Trophoblast cell (in vitro differentiated cells and primary cell): Measurements from ENCODE around the gene SKAP1.

Source experiments
- DNase-seq, 2 donors: peaks; one replicate each; pipeline ENCODE4 v3.0.0-alpha.2; 2016
- H2AFZ ChIP-seq: 2 replicates; pipeline ENCODE4 v1.6.1; 2013; ENCODE audit warnings: low read length, moderate library complexity, mild to moderate bottlenecking; ENCODE audit not compliant: insufficient read depth, poor library complexity
- H2AK5ac ChIP-seq: 2 replicates; pipeline ENCODE4 v1.6.1; 2013; ENCODE audit warnings: mild to moderate bottlenecking, low read length
- H2BK120ac ChIP-seq: 2 replicates; pipeline ENCODE4 v1.6.1; 2013; ENCODE audit warnings: low read length, mild to moderate bottlenecking, moderate library complexity; ENCODE audit not compliant: insufficient read depth, poor library complexity
- H2BK12ac ChIP-seq: 2 replicates; pipeline ENCODE4 v1.6.1; 2013; ENCODE audit warnings: mild to moderate bottlenecking, low read length, moderate library complexity
- H2BK5ac ChIP-seq: 2 replicates; pipeline ENCODE4 v1.6.1; 2013; ENCODE audit warnings: low read length, low read depth, moderate library complexity, mild to moderate bottlenecking; ENCODE audit not compliant: poor library complexity
- H3K14ac ChIP-seq: 2 replicates; pipeline ENCODE4 v1.6.1; 2013; ENCODE audit warnings: mild to moderate bottlenecking, low read length
- H3K18ac ChIP-seq: 2 replicates; pipeline ENCODE4 v1.6.1; 2013; ENCODE audit warnings: mild to moderate bottlenecking, low read length
- H3K23ac ChIP-seq: 2 replicates; pipeline ENCODE4 v1.6.1; 2013; ENCODE audit warnings: low read length
- H3K27ac ChIP-seq: 2 replicates; pipeline ENCODE4 v1.5.1; 2013; ENCODE audit warnings: low read depth, mild to moderate bottlenecking, inconsistent platforms, low read length, moderate library complexity
- H3K27me3 ChIP-seq: 2 replicates; pipeline ENCODE4 v1.6.1; 2013; ENCODE audit warnings: inconsistent platforms, mild to moderate bottlenecking, low read length, moderate library complexity; ENCODE audit not compliant: insufficient read depth
- H3K36me3 ChIP-seq, 2 experiments: 1 replicate in 1 of 2; 2 replicates in 1 of 2; pipeline ENCODE4 v1.6.1; 2013; ENCODE audit warnings: low read length in 2 of 2, mild to moderate bottlenecking in 2 of 2, moderate library complexity in 1 of 2; ENCODE audit not compliant: insufficient read depth in 2 of 2, control insufficient read depth in 1 of 2
- H3K4ac ChIP-seq: 2 replicates; pipeline ENCODE4 v1.6.1; 2013; ENCODE audit warnings: low read depth, mild to moderate bottlenecking, low read length, moderate library complexity
- H3K4me1 ChIP-seq, 2 experiments: 1 replicate in 1 of 2; 2 replicates in 1 of 2; pipeline ENCODE4 v1.6.1; 2013; ENCODE audit warnings: low read length in 2 of 2, mild to moderate bottlenecking in 2 of 2, moderate library complexity in 1 of 2; ENCODE audit not compliant: insufficient read depth in 2 of 2, control insufficient read depth in 1 of 2
- H3K4me2 ChIP-seq: 2 replicates; pipeline ENCODE4 v1.6.1; 2013; ENCODE audit warnings: inconsistent platforms, mild to moderate bottlenecking, low read length, moderate library complexity
- H3K4me3 ChIP-seq: 2 replicates; pipeline ENCODE4 v1.5.1; 2013; ENCODE audit warnings: mild to moderate bottlenecking, low read depth, low read length, inconsistent platforms
- H3K79me1 ChIP-seq: one replicate; pipeline ENCODE4 v1.6.1; 2013; ENCODE audit warnings: low read length
- H3K79me2 ChIP-seq: 2 replicates; pipeline ENCODE4 v1.6.1; 2013; ENCODE audit warnings: low read length, mild to moderate bottlenecking; ENCODE audit not compliant: control insufficient read depth, insufficient read depth, poor library complexity
- H3K9ac ChIP-seq: 2 replicates; pipeline ENCODE4 v1.6.1; 2013; ENCODE audit warnings: mild to moderate bottlenecking, low read length
- H3K9me3 ChIP-seq: 2 replicates; pipeline ENCODE4 v1.6.1; 2013; ENCODE audit warnings: low read depth, mild to moderate bottlenecking, control low read depth, inconsistent platforms, low read length; ENCODE audit not compliant: insufficient read depth
- H4K12ac ChIP-seq: 2 replicates; pipeline ENCODE4 v1.6.1; 2013; ENCODE audit warnings: low read depth, mild to moderate bottlenecking, low read length, moderate library complexity
- H4K8ac ChIP-seq: 2 replicates; pipeline ENCODE4 v1.6.1; 2013; ENCODE audit warnings: low read depth, mild to moderate bottlenecking, low read length, moderate library complexity
- H4K91ac ChIP-seq: one replicate; pipeline ENCODE4 v1.6.1; 2013; ENCODE audit warnings: low read depth, mild to moderate bottlenecking, low read length, moderate library complexity
- WGBS: extraction: QIAGEN DNeasy Blood & Tissue Kit; methylation state at CpG from one replicate; pipeline ENCODE4 v1.1.7; 2013; ENCODE audit warnings: missing lambda C conversion rate; ENCODE audit not compliant: insufficient read length, insufficient coverage; ENCODE audit errors: extremely low coverage; 5-methylcytosine and 5-hydroxymethylcytosine counted together

Gene SKAP1

DNA sequence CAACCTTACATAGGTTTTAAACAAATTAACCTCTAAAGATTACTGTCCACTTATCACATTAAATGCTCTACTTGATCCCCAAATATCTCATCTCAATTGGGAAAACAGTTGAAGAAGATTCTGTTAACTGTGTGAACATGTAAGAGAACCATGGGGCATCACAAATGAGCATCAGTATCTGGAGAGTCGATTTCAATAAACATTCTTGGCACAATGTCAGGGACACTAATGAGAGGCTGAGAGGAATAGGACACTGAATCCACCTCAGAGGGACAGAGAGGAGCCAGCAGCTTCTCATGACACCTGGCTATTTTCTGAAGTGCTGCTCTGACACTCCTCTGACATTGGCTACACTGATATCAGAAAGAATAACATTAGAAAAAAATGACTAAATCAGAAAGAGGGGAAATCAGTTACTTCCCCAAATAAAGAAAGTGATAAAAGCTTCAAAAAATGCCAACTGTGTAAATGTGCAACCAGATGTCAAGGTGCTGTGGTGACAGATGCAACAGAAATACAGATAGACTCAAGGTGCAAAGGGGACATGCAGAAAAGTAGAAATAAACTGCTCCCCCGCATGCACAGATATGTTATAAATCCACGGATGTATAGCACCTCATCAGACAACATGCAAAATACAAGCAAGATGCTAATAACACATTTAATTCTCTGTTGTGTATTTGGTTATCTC, 255.0 kb downstream of the SKAP1 start:
- no peaks in the 10 kb centered on the region for H3K79me2 ChIP-seq
- no peak overlapping the region for H3K18ac ChIP-seq
- no peak overlapping the region for H4K8ac ChIP-seq
- H2BK5ac ChIP-seq: no peak overlapping the region
- no peak overlapping the region for H3K27ac ChIP-seq
- H2BK120ac ChIP-seq: no peak overlapping the region
- H2AFZ ChIP-seq: no peak overlapping the region
- no peaks in the 10 kb centered on the region for H3K36me3 ChIP-seq
- no peak overlapping the region for H2BK12ac ChIP-seq
- H3K79me1 ChIP-seq: no peaks in the 10 kb centered on the region
- H3K4me3 ChIP-seq: no peak overlapping the region
- H3K27me3 ChIP-seq: no peaks in the 10 kb centered on the region
- no peak overlapping the region for H3K23ac ChIP-seq
- WGBS: no CpG with 5 or more reads among the region's 3 CpGs
- H4K12ac ChIP-seq: no peak overlapping the region
- H3K4me1 ChIP-seq: no peaks in the 10 kb centered on the region
- H3K4me2 ChIP-seq: no peak overlapping the region
- no peak for DNase-seq
- H4K91ac ChIP-seq: no peak overlapping the region
- H2AK5ac ChIP-seq: no peak overlapping the region
- H3K9ac ChIP-seq: no peak overlapping the region
- H3K4ac ChIP-seq: no peak overlapping the region
- no peaks in the 10 kb centered on the region for H3K9me3 ChIP-seq
- no peak overlapping the region for H3K14ac ChIP-seq

DNA sequence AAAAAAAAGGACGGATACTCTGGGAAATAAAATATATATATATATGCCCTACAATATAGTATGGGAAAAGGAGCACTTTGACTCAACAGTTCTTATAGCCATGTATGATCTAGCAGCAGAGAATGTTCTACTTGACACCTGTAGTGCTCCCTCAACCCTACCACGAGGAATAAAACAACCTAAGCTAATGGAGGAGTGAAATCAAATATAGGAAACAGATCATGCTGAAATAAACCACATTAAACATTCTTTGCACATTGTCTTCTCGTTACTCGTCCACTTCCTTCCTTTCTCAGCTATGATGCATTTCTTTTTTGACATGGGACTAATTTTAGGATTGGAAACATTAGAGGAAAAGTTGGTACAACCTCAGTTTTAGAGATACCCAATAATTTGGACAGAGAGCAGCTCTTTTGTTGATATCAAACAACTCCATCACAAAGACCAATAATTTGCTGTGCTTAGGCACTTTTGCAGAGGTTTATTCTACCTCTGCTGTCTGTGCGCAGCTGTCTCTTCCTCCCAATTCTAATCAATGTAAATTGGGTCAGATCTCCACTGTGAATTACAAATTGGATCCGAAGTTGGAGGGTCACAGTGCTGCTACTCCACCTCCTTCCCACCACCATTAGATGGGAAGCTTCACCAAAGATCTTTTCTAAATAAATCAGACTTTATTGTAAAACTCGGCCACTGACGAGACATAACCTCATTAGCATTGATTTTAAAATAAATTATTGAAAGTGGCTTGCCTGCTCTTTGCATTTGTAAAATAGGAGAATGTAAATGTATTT, 256.6 kb downstream of the SKAP1 start:
- no peaks in the 10 kb centered on the region for H3K9me3 ChIP-seq
- no peak overlapping the region for H2BK5ac ChIP-seq
- H3K4ac ChIP-seq: no peak overlapping the region
- no peak overlapping the region for H2BK12ac ChIP-seq
- H4K91ac ChIP-seq: no peak overlapping the region
- no peak overlapping the region for H3K4me2 ChIP-seq
- H3K18ac ChIP-seq: no peak overlapping the region
- no peaks in the 10 kb centered on the region for H3K36me3 ChIP-seq
- H3K23ac ChIP-seq: no peak overlapping the region
- no peak overlapping the region for H3K27ac ChIP-seq
- no peaks in the 10 kb centered on the region for H3K27me3 ChIP-seq
- H3K9ac ChIP-seq: no peak overlapping the region
- no peak overlapping the region for H2AK5ac ChIP-seq
- no peak overlapping the region for H3K4me3 ChIP-seq
- no CpG with 5 or more reads among the region's 8 CpGs for WGBS
- no peak overlapping the region for H2AFZ ChIP-seq
- H3K4me1 ChIP-seq: no peaks in the 10 kb centered on the region
- no peak overlapping the region for H2BK120ac ChIP-seq
- no peak overlapping the region for H3K14ac ChIP-seq
- no peak for DNase-seq
- no peak overlapping the region for H4K12ac ChIP-seq
- H3K79me2 ChIP-seq: no peaks in the 10 kb centered on the region
- no peaks in the 10 kb centered on the region for H3K79me1 ChIP-seq
- no peak overlapping the region for H4K8ac ChIP-seq

DNA sequence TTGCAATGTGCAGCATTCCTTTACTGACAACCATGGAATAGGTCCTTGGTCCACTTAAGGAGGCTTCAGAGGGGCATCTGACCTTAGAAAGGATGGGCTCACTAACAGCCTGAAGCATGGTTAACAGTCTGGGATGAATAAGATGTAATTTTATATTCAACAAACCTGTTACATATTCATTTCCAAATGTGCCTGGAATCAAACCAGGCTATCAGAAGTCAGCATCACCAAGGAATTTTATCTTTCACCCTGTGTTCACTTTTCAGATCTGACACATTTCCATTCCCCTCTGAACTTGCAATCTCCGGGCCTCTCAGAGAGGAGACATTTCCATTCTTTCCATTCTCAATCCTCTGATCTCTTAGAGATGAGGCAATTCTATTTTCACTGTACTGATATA, 260.1 kb downstream of the SKAP1 start:
- Histone ChIP-seq H3K4ac (no peak overlapping the region), H3K27me3 (no peaks in the 10 kb centered on the region), H3K14ac (no peak overlapping the region), H3K79me1 (no peaks in the 10 kb centered on the region), H3K27ac (no peak overlapping the region), H3K23ac (no peak overlapping the region), H3K4me2 (no peak overlapping the region), H3K4me1 (no peaks in the 10 kb centered on the region), H3K4me3 (no peak overlapping the region), H3K36me3 (no peaks in the 10 kb centered on the region), H3K18ac (no peak overlapping the region), H3K79me2 (no peaks in the 10 kb centered on the region), H3K9me3 (no peaks in the 10 kb centered on the region), H2AK5ac (no peak overlapping the region), H2AFZ (no peak overlapping the region), H2BK12ac (no peak overlapping the region), H4K12ac (no peak overlapping the region), H2BK5ac (no peak overlapping the region), H4K91ac (no peak overlapping the region), H4K8ac (no peak overlapping the region), H2BK120ac (no peak overlapping the region), H3K9ac (no peak overlapping the region)
- WGBS: no CpG with 5 or more reads among the region's 1 CpG
- DNase-seq: no peak

DNA sequence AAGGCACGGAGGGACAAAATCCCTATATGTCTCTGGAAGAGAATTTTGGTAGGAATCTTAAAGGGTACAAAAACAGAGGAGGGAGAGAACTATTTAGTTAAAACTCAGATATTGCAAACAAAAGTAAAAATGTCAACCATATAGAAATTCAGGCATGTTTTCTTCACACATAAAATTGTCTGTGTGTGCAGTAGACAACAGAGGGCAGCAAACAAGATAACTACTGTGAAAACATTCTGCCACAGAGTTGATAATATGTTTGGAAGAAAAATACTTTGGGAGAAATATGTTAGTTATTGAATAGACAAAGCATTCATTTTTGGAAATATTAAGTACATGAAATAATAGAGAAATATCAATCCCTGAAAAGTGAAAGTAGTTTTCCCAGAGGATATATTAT, 266.2 kb downstream of the SKAP1 start:
- Histone ChIP-seq H3K9ac (no peak overlapping the region), H2AFZ (no peak overlapping the region), H3K14ac (no peak overlapping the region), H3K23ac (no peak overlapping the region), H3K4me3 (no peak overlapping the region), H2BK12ac (no peak overlapping the region), H2AK5ac (no peak overlapping the region), H3K4ac (no peak overlapping the region), H4K91ac (no peak overlapping the region), H4K12ac (no peak overlapping the region), H3K36me3 (no peaks in the 10 kb centered on the region), H2BK120ac (no peak overlapping the region), H3K9me3 (no peaks in the 10 kb centered on the region), H3K27ac (no peak overlapping the region), H3K18ac (no peak overlapping the region), H2BK5ac (no peak overlapping the region), H3K4me2 (no peak overlapping the region), H4K8ac (no peak overlapping the region), H3K79me2 (no peaks in the 10 kb centered on the region), H3K27me3 (no peaks in the 10 kb centered on the region), H3K4me1 (no peaks in the 10 kb centered on the region), H3K79me1 (no peaks in the 10 kb centered on the region)
- DNase-seq: no peak
- WGBS: no CpG with 5 or more reads among the region's 1 CpG
